NCI-H2107 (cell line): Measurements from ENCODE around the gene TMEM217.
A peak's percentile ranks its signal among the peaks of the same experiment; 100 is the strongest.
"Not testable (repeated sequence)": the region's sequence is repeated elsewhere in the genome, so short reads cannot be mapped to it uniquely, and the experiment has no call there.

Experiments
- DNase-seq: peaks from one replicate; lab custom pipeline; 2025; lab: John Stamatoyannopoulos, UW

Gene TMEM217

GRCh38 chr6:37218061-37218460, 39.9 kb downstream of the TMEM217 start:
- DNase-seq = no peak

GRCh38 chr6:37212268-37212667, 45.7 kb downstream of the TMEM217 start:
- DNase-seq = no peak

- peak; percentile 29 for DNase-seq
These were observed 47.5 kb downstream of the TMEM217 start for GRCh38 chr6:37210313-37210968.

GRCh38 chr6:37209461-37210205, 48.3 kb downstream of the TMEM217 start:
- DNase-seq = no peak

GRCh38 chr6:37208793-37209192, 49.2 kb downstream of the TMEM217 start:
- DNase-seq = no peak

GRCh38 chr6:37207903-37208456, 50.0 kb downstream of the TMEM217 start:
- peak; percentile 21 for DNase-seq

- no peak for DNase-seq
These were observed 51.3 kb downstream of the TMEM217 start for GRCh38 chr6:37206622-37207021.

GRCh38 chr6:37205997-37206340, 52.0 kb downstream of the TMEM217 start:
- no peak for DNase-seq

- DNase-seq = no peak
These were observed 52.6 kb downstream of the TMEM217 start for GRCh38 chr6:37205175-37205996.

GRCh38 chr6:37204014-37204751, 53.8 kb downstream of the TMEM217 start:
- DNase-seq = no peak

- DNase-seq = no peak
These were observed 55.0 kb downstream of the TMEM217 start for GRCh38 chr6:37202788-37203491.

- no peak for DNase-seq
These were observed 56.2 kb downstream of the TMEM217 start for GRCh38 chr6:37201726-37202125.

- no peak for DNase-seq
These were observed 57.9 kb downstream of the TMEM217 start for GRCh38 chr6:37200085-37200484.

- DNase-seq = not testable (repeated sequence)
These were observed 61.5 kb downstream of the TMEM217 start for GRCh38 chr6:37196451-37196850.

- DNase-seq = not testable (repeated sequence)
These were observed 63.1 kb downstream of the TMEM217 start for GRCh38 chr6:37194886-37195285.

GRCh38 chr6:37192666-37193065, 65.3 kb downstream of the TMEM217 start:
- DNase-seq = no peak

- DNase-seq = no peak
These were observed 67.8 kb downstream of the TMEM217 start for GRCh38 chr6:37190159-37190535.

- DNase-seq = no peak
These were observed 68.9 kb downstream of the TMEM217 start for GRCh38 chr6:37188962-37189510.

- no peak for DNase-seq
These were observed 70.5 kb downstream of the TMEM217 start for GRCh38 chr6:37187321-37188022.
